LNCaP clone FGC (cell line): ENCODE measurements around the gene KRT28.

ENCODE experiments used
- DNase-seq: peaks from one replicate; pipeline ENCODE4 v3.0.0-alpha.2; 2011; ENCODE audit warnings: low read depth
- H3K4me3 ChIP-seq: 2 replicates; pipeline ENCODE4 v1.5.1; 2011; ENCODE audit warnings: mild to moderate bottlenecking, low read depth, low read length, control low read depth
- TF ChIP-seq, protein P1 (sequence below): IDR thresholded peaks from 2 replicates; pipeline ENCODE4 v1.5.1; 2012; ENCODE audit warnings: mild to moderate bottlenecking; ENCODE audit not compliant: control insufficient read depth, insufficient read depth; ENCODE audit errors: extremely low read depth

Gene KRT28

DNA sequence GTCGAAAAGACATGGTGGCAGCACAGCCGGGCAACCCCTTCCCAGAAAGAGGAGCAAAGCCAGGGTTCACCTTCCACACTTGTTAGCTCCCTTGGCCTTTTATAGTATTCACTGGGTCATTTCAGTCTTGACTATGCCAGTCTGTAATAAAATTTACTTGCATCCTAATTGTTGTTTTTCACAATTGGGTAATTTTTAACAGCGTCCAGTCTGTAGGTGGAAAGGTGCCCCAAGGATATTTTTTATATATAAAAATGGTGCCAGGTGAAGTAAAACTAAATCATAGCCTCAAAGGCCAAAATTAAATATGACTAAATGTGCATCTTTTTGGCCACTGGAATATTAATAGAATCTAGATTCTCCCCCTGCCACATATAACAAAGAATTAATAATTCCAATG lies 27.7 kb downstream of the KRT28 start, which contains the start of gene KRT26:
TSS of gene KRT26 (minus strand) at position 101 of the 400 bp plus-strand sequence. CDS start at position 13, 88 bp downstream.
- DNase-seq, result no peak
- H3K4me3 ChIP-seq, result no peak within 1 kb of the TSS
- TF ChIP-seq, protein P1, sequence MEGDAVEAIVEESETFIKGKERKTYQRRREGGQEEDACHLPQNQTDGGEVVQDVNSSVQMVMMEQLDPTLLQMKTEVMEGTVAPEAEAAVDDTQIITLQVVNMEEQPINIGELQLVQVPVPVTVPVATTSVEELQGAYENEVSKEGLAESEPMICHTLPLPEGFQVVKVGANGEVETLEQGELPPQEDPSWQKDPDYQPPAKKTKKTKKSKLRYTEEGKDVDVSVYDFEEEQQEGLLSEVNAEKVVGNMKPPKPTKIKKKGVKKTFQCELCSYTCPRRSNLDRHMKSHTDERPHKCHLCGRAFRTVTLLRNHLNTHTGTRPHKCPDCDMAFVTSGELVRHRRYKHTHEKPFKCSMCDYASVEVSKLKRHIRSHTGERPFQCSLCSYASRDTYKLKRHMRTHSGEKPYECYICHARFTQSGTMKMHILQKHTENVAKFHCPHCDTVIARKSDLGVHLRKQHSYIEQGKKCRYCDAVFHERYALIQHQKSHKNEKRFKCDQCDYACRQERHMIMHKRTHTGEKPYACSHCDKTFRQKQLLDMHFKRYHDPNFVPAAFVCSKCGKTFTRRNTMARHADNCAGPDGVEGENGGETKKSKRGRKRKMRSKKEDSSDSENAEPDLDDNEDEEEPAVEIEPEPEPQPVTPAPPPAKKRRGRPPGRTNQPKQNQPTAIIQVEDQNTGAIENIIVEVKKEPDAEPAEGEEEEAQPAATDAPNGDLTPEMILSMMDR, result no peak

- no peak overlapping the region for H3K4me3 ChIP-seq
- TF ChIP-seq, protein P1, result no peak
- DNase-seq, result no peak
Measured at GRCh38 chr17:40765657-40766056, 34.1 kb downstream of the KRT28 start.

DNA sequence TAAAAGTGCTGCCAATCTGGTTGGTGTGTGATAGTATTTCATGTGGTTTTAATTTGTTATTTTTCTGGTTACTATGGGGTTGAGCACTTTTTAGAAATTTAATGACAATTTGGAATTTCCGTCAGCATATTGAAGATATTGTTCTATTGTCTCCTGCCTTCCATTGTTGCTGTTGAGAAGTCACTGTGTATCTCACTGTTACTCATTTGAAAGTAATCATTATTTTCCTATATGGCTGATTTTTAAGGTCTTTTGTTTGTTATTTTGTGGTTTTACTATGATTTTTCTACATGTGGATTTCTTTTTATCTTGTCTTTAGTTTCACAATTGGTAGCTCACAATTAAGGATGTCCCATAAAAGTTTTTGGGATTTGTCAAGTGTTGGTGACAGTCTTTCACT lies 36.0 kb downstream of the KRT28 start:
- TF ChIP-seq, protein P1, result no peak

DNA sequence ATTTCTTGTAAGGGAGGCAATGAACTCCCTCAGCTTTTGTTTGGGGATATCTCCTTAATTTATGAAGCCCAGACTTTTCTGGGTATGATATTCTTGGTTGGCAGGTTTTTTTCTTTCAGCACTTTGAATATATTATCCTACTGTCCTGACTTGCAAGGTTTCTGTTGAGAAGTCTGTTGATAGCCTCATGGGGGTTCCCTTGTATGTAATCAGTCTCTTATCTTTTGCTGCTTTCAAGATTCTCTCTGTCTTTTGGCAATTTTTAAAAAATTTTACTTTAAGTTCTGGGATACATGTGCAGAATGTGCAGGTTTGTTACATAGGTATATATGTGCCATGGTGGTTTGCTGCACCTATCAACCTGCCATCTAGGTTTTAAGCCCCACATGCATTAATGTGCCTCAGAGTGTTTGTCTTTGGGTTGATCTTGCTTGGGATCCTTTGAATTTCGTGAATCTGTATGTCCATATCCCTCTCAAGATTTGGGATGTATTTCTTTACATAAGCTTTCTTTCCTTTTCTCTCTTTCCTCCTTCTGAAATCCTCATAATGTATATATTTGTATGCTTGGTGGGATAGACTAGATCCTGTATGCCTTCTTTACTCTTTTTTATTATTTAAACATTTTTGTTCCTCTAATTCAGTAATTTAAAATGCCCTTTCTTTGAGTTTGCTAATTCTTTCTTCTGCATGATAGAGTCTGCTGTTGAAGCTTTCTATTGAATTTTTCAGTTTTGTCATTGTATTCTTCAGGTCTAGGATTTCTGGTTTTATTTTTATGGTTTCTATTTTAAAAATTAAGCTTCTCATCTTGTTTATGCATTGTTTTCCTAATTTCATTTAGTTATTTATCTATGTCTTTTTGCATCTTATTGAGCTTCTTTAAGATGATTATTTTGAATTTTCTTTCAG lies 39.4 kb downstream of the KRT28 start:
- no peak for DNase-seq
- no peak overlapping the region for H3K4me3 ChIP-seq
- TF ChIP-seq, protein P1, result no peak

More for the DNA sequence above, 36.0 kb downstream of the KRT28 start:
- H3K4me3 ChIP-seq, result no peak overlapping the region
- DNase-seq, result no peak

DNA sequence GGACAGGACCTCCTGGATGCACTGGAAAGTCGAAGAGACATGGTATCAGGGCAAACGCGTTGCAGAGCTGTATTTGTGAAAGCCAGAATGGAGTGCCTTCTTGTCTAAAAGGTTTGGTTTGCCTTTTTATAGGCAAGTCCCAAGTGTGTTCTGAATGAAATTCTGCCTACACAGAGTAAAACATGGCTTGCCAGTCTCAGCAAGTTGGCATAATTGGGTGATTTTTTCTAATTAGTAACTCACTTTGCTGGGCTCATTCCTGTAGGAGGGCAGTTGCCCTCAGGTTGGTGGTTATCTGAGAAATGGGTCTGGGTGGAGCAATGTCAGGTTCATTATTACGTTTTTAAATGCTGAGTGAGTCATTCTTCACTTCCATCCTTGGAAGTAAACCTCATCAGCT lies 44.5 kb downstream of the KRT28 start, which contains the start of gene KRT25:
TSS of gene KRT25 (minus strand) at position 101 of the 400 bp plus-strand sequence. CDS start at position 41, 60 bp downstream.
- H3K4me3 ChIP-seq, result no peak within 1 kb of the TSS
- no peak for DNase-seq
- TF ChIP-seq, protein P1, result no peak

DNA sequence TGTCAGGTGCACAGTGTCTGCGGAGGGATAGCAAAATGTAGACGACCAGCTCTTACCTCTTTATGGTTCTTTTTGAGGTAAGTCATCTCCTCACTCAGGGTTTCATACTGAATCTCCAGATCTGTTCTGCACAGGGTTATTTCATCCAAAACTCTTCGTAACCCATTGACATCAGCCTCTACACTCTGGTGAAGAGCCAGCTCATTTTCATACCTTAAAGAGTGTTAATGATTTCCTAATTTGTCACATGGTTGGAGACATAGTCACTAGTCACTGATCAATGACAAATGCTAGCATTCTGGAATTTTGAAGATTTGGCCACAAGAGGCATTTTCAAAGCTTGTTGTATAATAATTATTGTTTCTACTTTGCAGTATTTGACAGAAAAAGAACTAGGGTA lies 46.0 kb downstream of the KRT28 start:
- TF ChIP-seq, protein P1, result no peak
- H3K4me3 ChIP-seq, result no peak overlapping the region
- DNase-seq, result no peak

DNA sequence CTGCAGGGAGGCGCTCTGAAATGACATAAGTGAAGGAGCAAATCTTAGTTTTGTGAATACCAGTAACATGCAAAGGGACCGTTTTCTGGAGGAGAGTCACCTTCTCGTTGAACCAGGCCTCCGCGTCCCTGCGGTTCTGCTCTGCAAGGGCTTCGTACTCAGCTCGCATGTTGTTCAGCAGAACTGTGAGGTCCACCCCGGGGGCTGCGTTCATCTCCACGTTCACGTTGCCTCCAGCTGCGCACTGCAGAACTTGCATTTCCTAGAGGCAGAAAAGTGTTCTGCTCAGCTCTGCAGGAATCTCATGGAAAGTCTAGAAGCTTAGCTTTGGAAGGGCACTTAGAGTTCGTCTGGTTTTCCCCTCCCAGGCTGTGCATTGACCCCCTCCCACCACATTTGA lies 48.7 kb downstream of the KRT28 start:
- TF ChIP-seq, protein P1, result no peak
- H3K4me3 ChIP-seq, result no peak overlapping the region
- DNase-seq, result no peak
